DND-41 (cell line): Measurements from ENCODE around the gene ABCB7.

ENCODE experiments used
- ATAC-seq: fragments of 200-7000 bp; cut with Tn5 transposase; 3 replicates; pipeline ENCODE4 v1.9.1; 2021; ENCODE audit warnings: low read depth; ENCODE audit not compliant: insufficient read depth
- DNase-seq: peaks from one replicate; pipeline ENCODE4 v3.0.0-alpha.2; 2020
- H2AFZ ChIP-seq: 2 replicates; pipeline ENCODE4 v1.6.0; 2012; ENCODE audit warnings: low read depth, low read length
- H3K27ac ChIP-seq: 2 replicates; pipeline ENCODE4 v1.5.1; 2012; ENCODE audit warnings: low read length, inconsistent platforms
- H3K27me3 ChIP-seq: fragments of 200-600 bp; sonication (generic); 2 replicates; pipeline ENCODE4 v1.6.0; 2012; ENCODE audit warnings: low read length, mild to moderate bottlenecking, inconsistent platforms; ENCODE audit not compliant: insufficient read depth, poor library complexity
- H3K36me3 ChIP-seq: 2 replicates; pipeline ENCODE4 v1.5.1; 2012; ENCODE audit warnings: low read length, inconsistent platforms; ENCODE audit not compliant: insufficient read depth
- H3K4me1 ChIP-seq: 2 replicates; pipeline ENCODE4 v1.5.1; 2012; ENCODE audit warnings: mild to moderate bottlenecking, low read length; ENCODE audit not compliant: insufficient read depth
- H3K4me2 ChIP-seq: 2 replicates; pipeline ENCODE4 v1.6.0; 2012; ENCODE audit warnings: mild to moderate bottlenecking, moderate library complexity, low read length, inconsistent platforms; ENCODE audit not compliant: insufficient read depth
- H3K4me3 ChIP-seq, 2 experiments: fragments of 200-600 bp in 1 of 2; shearing (Covaris generic) in 1 of 2; 2 replicates each; pipeline ENCODE4 v1.5.1; 2012 to 2016; ENCODE audit warnings: inconsistent platforms in 2 of 2, low read length in 2 of 2, mild to moderate bottlenecking in 2 of 2, low read depth in 1 of 2, moderate library complexity in 1 of 2
- H3K79me2 ChIP-seq: 2 replicates; pipeline ENCODE4 v1.6.0; 2012; ENCODE audit warnings: low read length, inconsistent platforms; ENCODE audit not compliant: insufficient read depth
- H3K9ac ChIP-seq: 2 replicates; pipeline ENCODE4 v1.6.0; 2012; ENCODE audit warnings: low read depth, mild to moderate bottlenecking, inconsistent platforms, low read length, moderate library complexity
- H3K9me3 ChIP-seq: 2 replicates; pipeline ENCODE4 v1.5.1; 2012; ENCODE audit warnings: low read length, moderate library complexity, mild to moderate bottlenecking, inconsistent platforms; ENCODE audit not compliant: insufficient read depth, severe bottlenecking
- H4K20me1 ChIP-seq: 2 replicates; pipeline ENCODE4 v1.6.0; 2012; ENCODE audit warnings: low read length; ENCODE audit not compliant: insufficient read depth
- EZH2 ChIP-seq: IDR thresholded peaks from 3 replicates; pipeline ENCODE4 v1.6.1; 2012; ENCODE audit warnings: borderline replicate concordance, low read depth, mild to moderate bottlenecking, moderate library complexity, low read length, inconsistent platforms; ENCODE audit not compliant: severe bottlenecking
- TF ChIP-seq, protein P1 (sequence below): IDR thresholded peaks from 2 replicates; pipeline ENCODE4 v1.5.1; 2012; ENCODE audit warnings: borderline replicate concordance, low read length, moderate library complexity, mild to moderate bottlenecking; ENCODE audit not compliant: poor library complexity, severe bottlenecking; ENCODE audit errors: extremely low read depth

Gene ABCB7

DNA sequence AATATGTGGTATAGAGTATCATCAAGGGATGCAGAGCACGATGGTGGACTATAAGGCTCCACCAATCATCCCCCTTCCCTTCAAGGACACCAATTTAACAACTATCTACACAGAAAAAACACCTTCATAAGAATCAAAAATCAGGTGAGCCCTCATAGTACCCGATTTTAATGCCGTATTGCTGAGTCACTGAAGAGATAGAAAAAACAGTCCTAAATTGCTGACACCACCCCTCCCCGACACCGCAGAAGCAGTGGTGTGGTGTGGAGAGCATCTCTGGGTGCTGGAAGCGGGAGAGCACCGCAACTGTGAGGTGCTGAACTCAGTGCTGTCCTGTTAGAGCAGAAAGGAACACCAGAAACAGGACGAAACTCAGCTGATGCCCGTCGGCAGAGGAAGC, 49.3 kb downstream of the ABCB7 start:
- Histone ChIP-seq H3K79me2 (peaks cover 17% of the 10 kb centered on the region; the same call in 1 of the 2 replicates), H3K27ac (no peak overlapping the region), H3K36me3 (no peaks in the 10 kb centered on the region; the same call in 1 of the 2 replicates), H4K20me1 (no peaks in the 10 kb centered on the region), H3K27me3 (no peaks in the 10 kb centered on the region), H2AFZ (no peak overlapping the region), H3K4me1 (no peaks in the 10 kb centered on the region), H3K4me2 (no peak overlapping the region), H3K9me3 (no peaks in the 10 kb centered on the region), H3K9ac (no peak overlapping the region), H3K4me3 (no peak overlapping the region)
- TF ChIP-seq, protein P1, sequence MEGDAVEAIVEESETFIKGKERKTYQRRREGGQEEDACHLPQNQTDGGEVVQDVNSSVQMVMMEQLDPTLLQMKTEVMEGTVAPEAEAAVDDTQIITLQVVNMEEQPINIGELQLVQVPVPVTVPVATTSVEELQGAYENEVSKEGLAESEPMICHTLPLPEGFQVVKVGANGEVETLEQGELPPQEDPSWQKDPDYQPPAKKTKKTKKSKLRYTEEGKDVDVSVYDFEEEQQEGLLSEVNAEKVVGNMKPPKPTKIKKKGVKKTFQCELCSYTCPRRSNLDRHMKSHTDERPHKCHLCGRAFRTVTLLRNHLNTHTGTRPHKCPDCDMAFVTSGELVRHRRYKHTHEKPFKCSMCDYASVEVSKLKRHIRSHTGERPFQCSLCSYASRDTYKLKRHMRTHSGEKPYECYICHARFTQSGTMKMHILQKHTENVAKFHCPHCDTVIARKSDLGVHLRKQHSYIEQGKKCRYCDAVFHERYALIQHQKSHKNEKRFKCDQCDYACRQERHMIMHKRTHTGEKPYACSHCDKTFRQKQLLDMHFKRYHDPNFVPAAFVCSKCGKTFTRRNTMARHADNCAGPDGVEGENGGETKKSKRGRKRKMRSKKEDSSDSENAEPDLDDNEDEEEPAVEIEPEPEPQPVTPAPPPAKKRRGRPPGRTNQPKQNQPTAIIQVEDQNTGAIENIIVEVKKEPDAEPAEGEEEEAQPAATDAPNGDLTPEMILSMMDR = no peak
- TF ChIP-seq EZH2 = no peak
- ATAC-seq = no peak
- no peak for DNase-seq

- Histone ChIP-seq H3K4me3 (no peak overlapping the region), H2AFZ (no peak overlapping the region), H3K4me2 (no peak overlapping the region)
Observed at GRCh38 chrX:75096331-75096730, 59.8 kb downstream of the ABCB7 start.

DNA sequence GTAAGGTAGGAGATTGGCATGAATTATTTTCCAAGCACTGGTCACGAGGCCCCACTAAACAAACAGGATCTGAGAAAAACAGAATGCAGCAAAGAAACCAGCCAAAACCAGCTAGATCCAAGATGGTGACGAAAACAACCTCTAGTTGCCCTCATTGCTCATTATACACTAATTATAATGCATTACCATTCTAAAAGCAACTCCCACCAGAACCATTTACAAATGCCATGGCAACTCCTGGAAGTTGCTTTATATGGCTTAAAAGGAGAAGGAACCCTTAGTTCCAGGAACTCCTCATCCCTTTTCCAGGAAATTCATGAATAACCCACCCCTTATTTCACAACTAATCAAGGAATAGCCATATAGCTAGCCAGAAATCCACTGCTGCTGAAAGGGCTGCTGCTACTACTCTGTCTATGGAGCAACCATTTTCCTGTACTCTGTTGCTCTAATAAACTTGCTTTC, 69.3 kb downstream of the ABCB7 start:
- Histone ChIP-seq H3K9me3 (no peaks in the 10 kb centered on the region), H4K20me1 (no peaks in the 10 kb centered on the region), H3K27ac (no peak overlapping the region), H3K4me1 (no peaks in the 10 kb centered on the region), H3K27me3 (no peaks in the 10 kb centered on the region), H3K9ac (no peak overlapping the region), H3K79me2 (no peaks in the 10 kb centered on the region; the same call in 1 of the 2 replicates), H3K4me3 (no peak overlapping the region), H3K4me2 (no peak overlapping the region), H3K36me3 (no peaks in the 10 kb centered on the region), H2AFZ (no peak overlapping the region)
- ATAC-seq (no peak), DNase-seq (no peak)
- TF ChIP-seq, protein P1 = no peak
- TF ChIP-seq EZH2 = no peak

More at GRCh38 chrX:75096331-75096730, 59.8 kb downstream of the ABCB7 start:
- Histone ChIP-seq H3K9ac (no peak overlapping the region), H3K27ac (no peak overlapping the region), H4K20me1 (no peaks in the 10 kb centered on the region), H3K36me3 (peaks cover 24% of the 10 kb centered on the region; the same call in 1 of the 2 replicates), H3K9me3 (no peaks in the 10 kb centered on the region), H3K79me2 (peaks cover 2% of the 10 kb centered on the region; the same call in 1 of the 2 replicates), H3K27me3 (no peaks in the 10 kb centered on the region), H3K4me1 (no peaks in the 10 kb centered on the region)
- DNase-seq (no peak), ATAC-seq (no peak)
- TF ChIP-seq, protein P1 = no peak
- TF ChIP-seq EZH2 = no peak

DNA sequence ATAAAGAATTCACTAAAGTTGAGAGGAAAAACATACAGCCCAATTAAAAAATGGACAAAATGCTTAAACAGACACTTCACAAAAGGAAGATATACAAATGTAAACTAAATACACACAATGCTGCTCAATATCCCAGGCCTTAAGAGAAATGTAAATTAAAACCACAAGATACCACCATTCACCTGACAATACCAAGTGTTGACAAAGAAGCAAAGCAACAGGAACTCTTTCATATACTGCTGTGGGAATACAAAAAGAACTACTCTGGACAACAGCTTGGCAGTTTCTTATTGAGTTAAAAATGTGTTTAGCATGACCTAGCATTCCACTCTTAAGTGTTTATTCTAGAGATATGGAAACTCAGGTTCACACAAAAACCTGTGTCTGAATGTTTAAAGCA, 71.3 kb downstream of the ABCB7 start:
- no peak overlapping the region for H3K4me3 ChIP-seq
- H2AFZ ChIP-seq = no peak overlapping the region
- H3K79me2 ChIP-seq = no peaks in the 10 kb centered on the region

More for the DNA sequence above, 71.3 kb downstream of the ABCB7 start:
- TF ChIP-seq, protein P1 = no peak
- no peak for TF ChIP-seq EZH2
- no peak for DNase-seq
- no peak for ATAC-seq
- Histone ChIP-seq H3K4me2 (no peak overlapping the region), H3K27ac (no peak overlapping the region), H3K27me3 (no peaks in the 10 kb centered on the region), H3K9ac (no peak overlapping the region), H3K36me3 (no peaks in the 10 kb centered on the region), H4K20me1 (no peaks in the 10 kb centered on the region), H3K4me1 (no peaks in the 10 kb centered on the region), H3K9me3 (no peaks in the 10 kb centered on the region)
